Ovary (tissue), 9 donors: Measurements from ENCODE around the gene ACP6. TPM values are rescaled to one million over a fixed set of nuclear protein-coding genes. Genes with fewer than 3 reads are reported as not detected.
A peak's percentile ranks its signal among the peaks of the same experiment; 100 is the strongest.

Experiments
- DNase-seq, 5 donors: peaks; one replicate each; pipeline ENCODE4 v3.0.0-alpha.2; 2019 to 2020
- H3K27ac ChIP-seq, 2 donors: fragments of 200-600 bp; one replicate each; pipeline versions ENCODE4 v1.5.1 to v1.8.0; 2019 to 2022
- H3K27me3 ChIP-seq: fragments of 200-600 bp; one replicate; pipeline ENCODE4 v1.8.0; 2022
- H3K36me3 ChIP-seq: fragments of 200-600 bp; sonication (generic); one replicate; pipeline ENCODE4 v1.5.1; 2019
- H3K4me1 ChIP-seq: one replicate; pipeline ENCODE4 v1.8.1; 2013; ENCODE audit warnings: mild to moderate bottlenecking, moderate library complexity; ENCODE audit not compliant: insufficient read depth
- H3K4me3 ChIP-seq: fragments of 200-600 bp; sonication (generic); one replicate; pipeline ENCODE4 v1.5.1; 2017
- H3K9me3 ChIP-seq, 2 donors: fragments of 200-600 bp in 1 of 2; sonication (generic) in 1 of 2; one replicate each; pipeline versions ENCODE4 v1.5.1 to v1.8.1; 2013 to 2019; ENCODE audit warnings: mild to moderate bottlenecking in 1 of 2, moderate library complexity in 1 of 2
- EP300 ChIP-seq: sonication (generic); formaldehyde crosslinking; IDR thresholded peaks from one replicate; pipeline ENCODE4 v1.6.1; 2017; ENCODE audit warnings: antibody characterized with exemption
- POLR2A ChIP-seq: fragments of 450-650 bp; IDR thresholded peaks from one replicate; pipeline ENCODE4 v1.6.1; 2017; ENCODE audit warnings: antibody characterized with exemption, mild to moderate bottlenecking, moderate library complexity
- WGBS, 3 donors: extraction: QIAGEN DNeasy Blood & Tissue Kit in 1 of 3; methylation state at CpG; one replicate each; pipeline versions ENCODE4 v1.1.5 to v1.1.7; 2013 to 2017; 5-methylcytosine and 5-hydroxymethylcytosine counted together
- intact Hi-C, 4 donors: fragments of 100-400 bp; cut with DNase I; formaldehyde crosslinking; loops; one replicate each; pipeline versions ENCODE4 v1.11.0 to v1.15.1; 2022 to 2023
- polyA plus RNA-seq, 2 donors: library from polyadenylated mRNA; stranded (reverse); fragments of 200-250 nt in 1 of 2; fragments of 350-450 nt in 1 of 2; fragmentation: Illumina TruSeq in 1 of 2; extraction: RNeasy Lipid Tissue Mini Kit (QIAGEN cat#74804) in 1 of 2; gene quantifications; one replicate each; pipeline ENCODE4 v1.2.3, GENCODE V29; 2013 to 2014
- total RNA-seq, 7 donors: library from RNA; depleted of rRNA in 2 of 7; stranded (reverse); fragments of >200 nt in 2 of 7; fragmentation: NEBNext Ultra II Directional in 3 of 7; extraction: Animal tissue kit (Norgen Biotek cat#: 25700) in 3 of 7; gene quantifications; one replicate each; pipeline versions ENCODE4 v1.1.0 to v1.2.4, GENCODE V29; 2016 to 2023
- TF ChIP-seq, protein P1 (sequence below), 3 donors: fragments of 450-650 bp in 2 of 3; fragments of 200-600 bp in 1 of 3; IDR thresholded peaks; one replicate each; pipeline versions ENCODE4 v1.5.1 to v1.8.0; 2016 to 2022; ENCODE audit warnings: antibody characterized with exemption in 3 of 3, mild to moderate bottlenecking in 1 of 3
- donor health status: DM: no; HTN: no; CAD: no; lungs with moderate emphysema.
- donor health status: DM: no; HTN: no; CAD: no.
- donor health status: Bipolar disorder and iron deficiency.
- donor health status: DM: yes; HTN: yes; CAD: no.
- donor health status: DM: no; HTN: no; CAD: no.
- donor health status: DM: yes; HTN: yes; CAD: no.

Gene ACP6
- total and polyA plus RNA-seq, 9 donors, result 8.0 to 28.1 (median 17.8) TPM

DNA sequence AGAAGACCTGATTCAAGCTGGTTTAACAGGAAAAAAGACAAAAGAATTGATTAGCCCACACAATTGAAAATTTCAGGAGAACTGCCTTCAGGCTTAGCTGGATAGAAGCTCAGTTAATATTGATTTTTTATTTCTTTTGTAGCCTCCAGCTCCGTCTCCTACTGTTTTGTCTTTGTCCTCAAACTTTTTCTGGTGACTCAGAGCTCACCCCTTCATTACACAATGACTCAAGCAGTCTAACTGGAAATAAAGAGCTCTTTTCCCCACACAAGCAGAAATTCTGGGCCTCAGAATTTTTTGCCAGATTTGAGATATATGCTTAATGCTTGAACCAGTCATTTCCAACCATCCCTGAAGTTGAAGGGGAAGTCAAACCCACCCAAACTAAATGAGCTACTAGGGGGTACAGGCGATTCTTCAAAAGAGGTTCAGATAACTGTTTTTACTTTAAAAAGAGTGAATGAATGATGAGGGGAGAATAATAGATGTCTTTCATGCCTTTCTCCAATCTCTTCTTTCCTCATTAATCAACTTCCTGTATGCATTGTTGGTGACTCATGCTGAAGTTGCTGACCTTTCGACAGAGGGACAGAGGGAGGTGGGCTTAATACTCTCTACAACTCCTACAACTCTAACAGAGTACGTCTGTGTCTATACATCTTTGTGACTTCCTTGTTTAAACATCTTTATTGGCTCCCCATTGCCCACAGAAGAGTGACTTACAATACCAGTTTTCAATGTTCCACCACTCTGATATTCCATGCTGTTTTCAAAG is 6.2 kb upstream of the ACP6 start:
- Histone ChIP-seq H3K27me3 (no peaks in the 10 kb centered on the region), H3K27ac (no peak overlapping the region), H3K4me3 (no peak overlapping the region), H3K36me3 (no peaks in the 10 kb centered on the region), H3K9me3 (no peaks in the 10 kb centered on the region), H3K4me1 (no peaks in the 10 kb centered on the region)
- intact Hi-C loops, result no loop called here
- 52 to 68% (median 54%) methylated on average over 4 of the region's 4 CpGs for WGBS, 3 donors
- TF ChIP-seq, protein P1, sequence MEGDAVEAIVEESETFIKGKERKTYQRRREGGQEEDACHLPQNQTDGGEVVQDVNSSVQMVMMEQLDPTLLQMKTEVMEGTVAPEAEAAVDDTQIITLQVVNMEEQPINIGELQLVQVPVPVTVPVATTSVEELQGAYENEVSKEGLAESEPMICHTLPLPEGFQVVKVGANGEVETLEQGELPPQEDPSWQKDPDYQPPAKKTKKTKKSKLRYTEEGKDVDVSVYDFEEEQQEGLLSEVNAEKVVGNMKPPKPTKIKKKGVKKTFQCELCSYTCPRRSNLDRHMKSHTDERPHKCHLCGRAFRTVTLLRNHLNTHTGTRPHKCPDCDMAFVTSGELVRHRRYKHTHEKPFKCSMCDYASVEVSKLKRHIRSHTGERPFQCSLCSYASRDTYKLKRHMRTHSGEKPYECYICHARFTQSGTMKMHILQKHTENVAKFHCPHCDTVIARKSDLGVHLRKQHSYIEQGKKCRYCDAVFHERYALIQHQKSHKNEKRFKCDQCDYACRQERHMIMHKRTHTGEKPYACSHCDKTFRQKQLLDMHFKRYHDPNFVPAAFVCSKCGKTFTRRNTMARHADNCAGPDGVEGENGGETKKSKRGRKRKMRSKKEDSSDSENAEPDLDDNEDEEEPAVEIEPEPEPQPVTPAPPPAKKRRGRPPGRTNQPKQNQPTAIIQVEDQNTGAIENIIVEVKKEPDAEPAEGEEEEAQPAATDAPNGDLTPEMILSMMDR (IDR thresholded peaks at IDR 0.05), result no peak
- no peak for TF ChIP-seq EP300
- no peak for DNase-seq

DNA sequence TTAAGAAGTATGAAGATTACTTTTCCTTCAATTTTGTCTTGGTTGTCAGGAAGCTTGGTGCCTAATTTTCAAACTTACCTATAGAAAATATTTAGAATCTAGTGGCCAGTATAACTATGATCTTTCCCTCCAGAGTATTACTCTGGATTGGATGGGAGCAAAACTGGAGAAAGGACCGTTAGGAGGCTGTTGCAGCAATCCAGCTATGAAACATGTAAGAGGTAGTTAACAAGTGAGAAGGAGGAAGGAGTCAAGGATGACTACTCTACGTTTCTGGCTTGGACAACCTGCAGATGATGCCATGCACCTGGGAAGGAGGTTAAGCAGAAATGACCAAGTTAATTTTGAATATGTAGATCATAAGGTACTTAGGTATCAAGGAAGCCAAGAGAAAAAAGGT is 3.5 kb upstream of the ACP6 start:
- intact Hi-C loops, result no loop called here

DNA sequence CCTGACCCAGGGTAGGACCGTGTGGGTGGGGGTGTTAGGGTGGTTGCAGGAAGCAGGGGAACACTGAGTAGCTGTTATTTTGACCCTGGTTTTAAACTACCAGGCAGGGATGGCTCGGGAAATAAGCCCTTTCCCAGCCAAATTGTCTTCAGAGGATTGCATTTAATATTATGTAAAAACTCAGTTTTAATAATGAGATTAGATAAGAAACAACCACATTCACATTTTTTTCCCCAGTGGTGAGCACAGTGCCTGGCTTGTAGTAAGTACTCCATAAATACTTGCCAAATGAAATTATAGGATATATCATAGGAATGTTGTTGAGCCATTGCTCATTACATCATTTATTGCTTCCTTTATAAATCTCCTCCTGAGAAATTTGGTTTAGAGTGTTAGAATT is 3.1 kb upstream of the ACP6 start:
- Histone ChIP-seq H3K4me1 (peaks cover 1% of the 10 kb centered on the region), H3K36me3 (no peaks in the 10 kb centered on the region)

More for the DNA sequence above, 3.5 kb upstream of the ACP6 start:
- Histone ChIP-seq H3K27me3 (no peaks in the 10 kb centered on the region), H3K4me1 (peaks cover 1% of the 10 kb centered on the region), H3K36me3 (no peaks in the 10 kb centered on the region), H3K27ac (no peak overlapping the region), H3K4me3 (no peak overlapping the region), H3K9me3 (no peaks in the 10 kb centered on the region)
- no peak for DNase-seq
- TF ChIP-seq EP300, result no peak
- TF ChIP-seq, protein P1 (IDR thresholded peaks at IDR 0.05), result no peak
- no peak for TF ChIP-seq POLR2A
- 25 to 43% (median 30%) methylated on average over 2 of the region's 2 CpGs for WGBS, 3 donors

DNA sequence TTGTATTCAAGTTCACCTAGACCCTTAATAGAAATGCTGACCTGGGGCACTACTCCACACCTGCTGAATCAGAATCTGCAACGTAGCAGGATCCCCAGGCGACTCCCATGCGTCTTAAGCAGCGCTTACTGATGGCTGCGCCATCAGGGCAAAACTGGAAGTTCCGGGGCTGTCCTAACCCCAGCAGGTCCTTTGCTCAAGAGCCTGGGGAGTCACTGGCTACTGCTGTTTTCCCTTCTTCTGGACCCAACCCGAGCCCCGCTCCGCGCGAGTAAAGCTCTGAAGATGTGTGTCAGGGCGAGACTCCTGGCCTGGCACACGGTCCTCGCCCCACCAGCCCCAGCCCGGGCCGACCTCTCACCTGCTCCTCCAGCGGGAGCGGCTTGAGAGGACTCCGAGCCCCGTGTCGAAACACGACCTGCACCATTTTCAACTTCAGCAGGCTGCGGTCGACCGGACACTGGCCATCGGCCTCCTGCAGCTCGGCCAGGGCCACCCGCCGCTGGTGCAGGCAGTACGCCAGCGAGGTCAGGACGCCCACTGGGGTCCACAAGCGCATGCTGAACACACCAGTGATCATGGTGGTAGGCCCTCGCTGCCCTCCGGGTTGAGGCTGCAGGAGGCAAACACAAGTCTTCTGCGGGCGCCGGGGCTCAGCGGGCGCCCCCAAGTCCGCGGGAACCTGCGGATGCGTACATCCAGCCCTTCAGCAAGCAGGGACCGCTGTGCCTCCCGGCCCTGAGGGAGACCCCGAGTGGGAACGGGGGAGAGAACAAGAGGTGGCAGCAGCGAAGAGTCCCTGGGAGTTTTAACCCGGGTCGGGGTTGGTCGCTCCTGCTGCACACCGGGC is 630 bp downstream of the ACP6 start:
- peak; percentile 34 to 67 (median 64) for DNase-seq
- intact Hi-C loops, result no loop called here
- H3K9me3 ChIP-seq, result no peaks in the 10 kb centered on the region
- WGBS, 3 donors, result 1% methylated on average over 52 to 53 of the region's 53 CpGs
- H3K27ac ChIP-seq, result peak overlapping the region in 1 of 2 donors; percentile 71
- H3K36me3 ChIP-seq, result no peaks in the 10 kb centered on the region
- TF ChIP-seq POLR2A, result no peak
- TF ChIP-seq EP300, result no peak
- TF ChIP-seq, protein P1 (IDR thresholded peaks at IDR 0.05), result no peak
- no peaks in the 10 kb centered on the region for H3K27me3 ChIP-seq
- H3K4me3 ChIP-seq, result peak overlapping the region; percentile 79
- H3K4me1 ChIP-seq, result peaks cover 1% of the 10 kb centered on the region

More for the DNA sequence above, 3.1 kb upstream of the ACP6 start:
- Histone ChIP-seq H3K27ac (no peak overlapping the region), H3K4me3 (no peak overlapping the region), H3K27me3 (no peaks in the 10 kb centered on the region), H3K9me3 (no peaks in the 10 kb centered on the region)
- no peak for DNase-seq
- intact Hi-C loops, result no loop called here
- 25 to 35% (median 27%) methylated on average over 2 of the region's 2 CpGs for WGBS, 3 donors
- TF ChIP-seq, protein P1 (IDR thresholded peaks at IDR 0.05), result no peak
- TF ChIP-seq EP300, result no peak
- TF ChIP-seq POLR2A, result no peak
